HEK293 (cell line): ENCODE results near the gene OTOF.

Source experiments
- WT1 ChIP-seq: fragments of 450-650 bp; formaldehyde crosslinking; IDR thresholded peaks from 2 replicates; pipeline ENCODE4 v1.5.1; 2016; ENCODE audit warnings: missing biosample characterization, missing genetic modification characterization
- ZNF138 ChIP-seq: fragments of 450-650 bp; formaldehyde crosslinking; IDR thresholded peaks from 2 replicates; pipeline ENCODE4 v1.5.1; 2016; ENCODE audit warnings: missing biosample characterization, missing genetic modification characterization, borderline replicate concordance
- ZNF274 ChIP-seq, 2 experiments: fragments of 200-500 bp in 1 of 2; fragments of 450-650 bp in 1 of 2; sonication (Bioruptor generic) in 1 of 2; formaldehyde crosslinking in 1 of 2; IDR thresholded peaks; 2 replicates each; pipeline versions ENCODE4 v1.5.1 to v1.6.1; 2014 to 2016; ENCODE audit warnings: borderline replicate concordance in 1 of 2, inconsistent platforms in 1 of 2, low read length in 1 of 2, missing biosample characterization in 1 of 2, missing genetic modification characterization in 1 of 2
- ZNF341 ChIP-seq: fragments of 450-650 bp; formaldehyde crosslinking; IDR thresholded peaks from 2 replicates; pipeline ENCODE4; 2016; ENCODE audit warnings: low read depth, missing biosample characterization, missing genetic modification characterization
- ZNF561 ChIP-seq: fragments of 450-650 bp; IDR thresholded peaks from 2 replicates; pipeline ENCODE4 v1.5.1; 2018; ENCODE audit warnings: missing biosample characterization, missing genetic modification characterization, borderline replicate concordance
- ZNF610 ChIP-seq: fragments of 450-650 bp; formaldehyde crosslinking; IDR thresholded peaks from 2 replicates; pipeline ENCODE4 v1.5.1; 2016; ENCODE audit warnings: missing biosample characterization, missing genetic modification characterization, borderline replicate concordance
- ZNF629 ChIP-seq: fragments of 450-650 bp; formaldehyde crosslinking; IDR thresholded peaks from 2 replicates; pipeline ENCODE4 v1.5.1; 2017; ENCODE audit warnings: missing biosample characterization, missing genetic modification characterization
- TF ChIP-seq, protein P1 (sequence below): fragments of 450-650 bp; formaldehyde crosslinking; IDR thresholded peaks from 2 replicates; pipeline ENCODE4 v1.5.1; 2016; ENCODE audit warnings: missing biosample characterization, missing genetic modification characterization
- TF ChIP-seq, protein P2 (sequence below): IDR thresholded peaks from 2 replicates; pipeline ENCODE4 v1.6.1; 2011; ENCODE audit warnings: mild to moderate bottlenecking, low read depth, low read length, borderline replicate concordance

DNA sequence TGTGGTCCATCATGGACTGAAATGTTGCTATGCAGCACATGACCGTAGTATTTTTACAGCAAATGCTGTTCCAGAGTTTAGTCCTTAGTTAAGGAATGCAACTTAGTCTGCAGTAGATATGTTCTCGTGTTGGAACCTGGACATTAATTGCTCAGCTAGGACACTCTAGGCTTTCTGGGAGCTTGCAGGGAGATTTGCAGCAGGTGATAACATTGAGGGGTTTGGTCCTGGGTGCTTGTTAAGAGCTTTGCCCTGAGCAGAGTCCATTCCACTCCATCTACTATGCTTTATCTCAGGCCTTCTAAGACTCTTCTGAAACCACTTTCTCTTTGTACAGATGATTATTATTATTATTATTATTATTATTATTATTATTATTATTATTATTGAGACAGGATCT, 49.1 kb downstream of the OTOF start:
- TF ChIP-seq, protein P1, sequence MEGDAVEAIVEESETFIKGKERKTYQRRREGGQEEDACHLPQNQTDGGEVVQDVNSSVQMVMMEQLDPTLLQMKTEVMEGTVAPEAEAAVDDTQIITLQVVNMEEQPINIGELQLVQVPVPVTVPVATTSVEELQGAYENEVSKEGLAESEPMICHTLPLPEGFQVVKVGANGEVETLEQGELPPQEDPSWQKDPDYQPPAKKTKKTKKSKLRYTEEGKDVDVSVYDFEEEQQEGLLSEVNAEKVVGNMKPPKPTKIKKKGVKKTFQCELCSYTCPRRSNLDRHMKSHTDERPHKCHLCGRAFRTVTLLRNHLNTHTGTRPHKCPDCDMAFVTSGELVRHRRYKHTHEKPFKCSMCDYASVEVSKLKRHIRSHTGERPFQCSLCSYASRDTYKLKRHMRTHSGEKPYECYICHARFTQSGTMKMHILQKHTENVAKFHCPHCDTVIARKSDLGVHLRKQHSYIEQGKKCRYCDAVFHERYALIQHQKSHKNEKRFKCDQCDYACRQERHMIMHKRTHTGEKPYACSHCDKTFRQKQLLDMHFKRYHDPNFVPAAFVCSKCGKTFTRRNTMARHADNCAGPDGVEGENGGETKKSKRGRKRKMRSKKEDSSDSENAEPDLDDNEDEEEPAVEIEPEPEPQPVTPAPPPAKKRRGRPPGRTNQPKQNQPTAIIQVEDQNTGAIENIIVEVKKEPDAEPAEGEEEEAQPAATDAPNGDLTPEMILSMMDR (tag by site-specific recombination), result no peak
- TF ChIP-seq ZNF561 (tag by site-specific recombination) (no peak), WT1 (tag by site-specific recombination) (no peak), ZNF274 (IDR thresholded peaks at IDR 0.05; ENCODE audit: low read length) (no peak), ZNF274 (tag by site-specific recombination; IDR thresholded peaks at IDR 0.05; ENCODE audit: borderline replicate concordance) (no peak), ZNF629 (tag by site-specific recombination) (no peak), ZNF610 (tag by site-specific recombination) (no peak), ZNF341 (no peak), ZNF138 (no peak)
- TF ChIP-seq, protein P2, sequence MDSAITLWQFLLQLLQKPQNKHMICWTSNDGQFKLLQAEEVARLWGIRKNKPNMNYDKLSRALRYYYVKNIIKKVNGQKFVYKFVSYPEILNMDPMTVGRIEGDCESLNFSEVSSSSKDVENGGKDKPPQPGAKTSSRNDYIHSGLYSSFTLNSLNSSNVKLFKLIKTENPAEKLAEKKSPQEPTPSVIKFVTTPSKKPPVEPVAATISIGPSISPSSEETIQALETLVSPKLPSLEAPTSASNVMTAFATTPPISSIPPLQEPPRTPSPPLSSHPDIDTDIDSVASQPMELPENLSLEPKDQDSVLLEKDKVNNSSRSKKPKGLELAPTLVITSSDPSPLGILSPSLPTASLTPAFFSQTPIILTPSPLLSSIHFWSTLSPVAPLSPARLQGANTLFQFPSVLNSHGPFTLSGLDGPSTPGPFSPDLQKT, result no peak
